Caco-2 (cell line): Measurements from ENCODE around the gene PPP2R5C. TPM values are rescaled to one million over a fixed set of nuclear protein-coding genes. Genes with fewer than 3 reads are reported as not detected.
A peak's percentile ranks its signal among the peaks of the same experiment; 100 is the strongest.

Source experiments
- BruUV-seq: library from RNA; stranded (reverse); fragments of 400-500 nt; replicated peaks from 2 replicates; lab custom pipeline; 2021; lab: Mats Ljungman, UMichigan
- CTCF ChIA-PET: fragments of 300-600 bp; sonication (Branson Sonifier 250); formaldehyde crosslinking; loops from one replicate; lab custom pipeline; 2022; ENCODE audit warnings: antibody characterized with exemption; lab: Charles Lee
- POLR2A ChIA-PET: fragments of 300-600 bp; sonication (Branson Sonifier 250); formaldehyde crosslinking; loops from one replicate; lab custom pipeline; 2022; ENCODE audit warnings: antibody characterized with exemption; lab: Charles Lee
- DNase-seq, 2 experiments: peaks; one replicate each; pipeline versions ENCODE4 v3.0.0 to v3.0.0-alpha.2; 2020 to 2022
- H3K27me3 ChIP-seq: replicated peaks from 2 replicates; pipeline ENCODE4 v1.6.0; 2011; ENCODE audit warnings: low read length; ENCODE audit not compliant: control insufficient read depth, insufficient read depth
- H3K36me3 ChIP-seq: 2 replicates; pipeline ENCODE4 v1.5.1; 2011; ENCODE audit warnings: low read length; ENCODE audit not compliant: control insufficient read depth, insufficient read depth
- H3K4me1 ChIP-seq: fragments of 250-450 bp; sonication (Bioruptor Pico); 2 replicates; pipeline ENCODE4 v1.5.1; 2020; ENCODE audit warnings: mild to moderate bottlenecking
- H3K4me3 ChIP-seq: 2 replicates; pipeline ENCODE4 v1.5.1; 2011; ENCODE audit warnings: low read depth, mild to moderate bottlenecking, control low read depth, low read length
- H3K9me3 ChIP-seq: fragments of 250-450 bp; sonication (Bioruptor Pico); 2 replicates; pipeline ENCODE4 v1.5.1; 2020; ENCODE audit warnings: mild to moderate bottlenecking, moderate library complexity
- H3K27ac Mint-ChIP-seq: one replicate; pipeline ENCODE4 v1.8.0; 2022; ENCODE audit warnings: mixed read lengths; ENCODE audit not compliant: unreplicated experiment
- H3K27me3 Mint-ChIP-seq: one replicate; pipeline ENCODE4 v1.8.0; 2022; ENCODE audit warnings: mixed read lengths; ENCODE audit not compliant: insufficient read depth, unreplicated experiment
- H3K36me3 Mint-ChIP-seq: one replicate; pipeline ENCODE4 v1.8.0; 2022; ENCODE audit warnings: mild to moderate bottlenecking, mixed read lengths; ENCODE audit not compliant: insufficient read depth, unreplicated experiment
- H3K4me1 Mint-ChIP-seq: one replicate; pipeline ENCODE4 v1.8.0; 2022; ENCODE audit warnings: low read depth, mixed read lengths; ENCODE audit not compliant: unreplicated experiment
- H3K4me3 Mint-ChIP-seq: one replicate; pipeline ENCODE4 v1.8.0; 2022; ENCODE audit warnings: mild to moderate bottlenecking, moderate library complexity, mixed read lengths; ENCODE audit not compliant: unreplicated experiment
- H3K9me3 Mint-ChIP-seq: one replicate; pipeline ENCODE4 v1.8.0; 2022; ENCODE audit warnings: mixed read lengths; ENCODE audit not compliant: unreplicated experiment
- intact Hi-C: fragments of 100-400 bp; cut with micrococcal nuclease; formaldehyde crosslinking; loops from one replicate; pipeline ENCODE4 v1.10.0; 2022; ENCODE audit not compliant: unreplicated experiment
- total RNA-seq: library from RNA; stranded (reverse); gene quantifications from 2 replicates; pipeline ENCODE4 v1.2.3, GENCODE V29; 2022
- TF ChIP-seq, protein P1 (sequence below), 2 experiments: fragments of 200-600 bp in 1 of 2; IDR thresholded peaks; 1 replicate in 1 of 2; 2 replicates in 1 of 2; pipeline versions ENCODE4 v1.5.1 to v1.8.0; 2011 to 2022; ENCODE audit warnings: antibody characterized with exemption in 1 of 2, control low read depth in 1 of 2, inconsistent platforms in 1 of 2, low read depth in 1 of 2, low read length in 1 of 2, mild to moderate bottlenecking in 1 of 2, moderate library complexity in 1 of 2; ENCODE audit not compliant: insufficient read depth in 1 of 2, severe bottlenecking in 1 of 2, unreplicated experiment in 1 of 2

PPP2R5C gene
- total RNA-seq, 1 experiment from 2014 or later: 97.5 TPM

GRCh38 chr14:101958418-101959180 lies 197.1 kb downstream of the PPP2R5C start:
- no TSS peak for BruUV-seq
- no peak overlapping the region for H3K27ac Mint-ChIP-seq
- POLR2A ChIA-PET: interaction anchor here (0.6 to 0.9 kb wide), 3 partner anchors 8 to 307 kb away, joined by 3 to 12 read pairs (median 3); no protein-coding TSS in a partner anchor
- Histone ChIP-seq H3K36me3 (no peaks in the 10 kb centered on the region), H3K27me3 (no peaks in the 10 kb centered on the region), H3K4me1 (peaks cover 3% of the 10 kb centered on the region; the same call in 1 of the 2 replicates), H3K9me3 (no peaks in the 10 kb centered on the region), H3K4me3 (no peak overlapping the region)
- no peaks in the 10 kb centered on the region for H3K4me1 Mint-ChIP-seq
- no peak overlapping the region for H3K4me3 Mint-ChIP-seq
- CTCF ChIA-PET: interaction anchor here (0.6 kb wide), 2 partner anchors 63 to 172 kb away, joined by 5 to 8 read pairs; no protein-coding TSS in a partner anchor
- H3K27me3 Mint-ChIP-seq: no peaks in the 10 kb centered on the region
- TF ChIP-seq, protein P1, sequence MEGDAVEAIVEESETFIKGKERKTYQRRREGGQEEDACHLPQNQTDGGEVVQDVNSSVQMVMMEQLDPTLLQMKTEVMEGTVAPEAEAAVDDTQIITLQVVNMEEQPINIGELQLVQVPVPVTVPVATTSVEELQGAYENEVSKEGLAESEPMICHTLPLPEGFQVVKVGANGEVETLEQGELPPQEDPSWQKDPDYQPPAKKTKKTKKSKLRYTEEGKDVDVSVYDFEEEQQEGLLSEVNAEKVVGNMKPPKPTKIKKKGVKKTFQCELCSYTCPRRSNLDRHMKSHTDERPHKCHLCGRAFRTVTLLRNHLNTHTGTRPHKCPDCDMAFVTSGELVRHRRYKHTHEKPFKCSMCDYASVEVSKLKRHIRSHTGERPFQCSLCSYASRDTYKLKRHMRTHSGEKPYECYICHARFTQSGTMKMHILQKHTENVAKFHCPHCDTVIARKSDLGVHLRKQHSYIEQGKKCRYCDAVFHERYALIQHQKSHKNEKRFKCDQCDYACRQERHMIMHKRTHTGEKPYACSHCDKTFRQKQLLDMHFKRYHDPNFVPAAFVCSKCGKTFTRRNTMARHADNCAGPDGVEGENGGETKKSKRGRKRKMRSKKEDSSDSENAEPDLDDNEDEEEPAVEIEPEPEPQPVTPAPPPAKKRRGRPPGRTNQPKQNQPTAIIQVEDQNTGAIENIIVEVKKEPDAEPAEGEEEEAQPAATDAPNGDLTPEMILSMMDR (IDR thresholded peaks at IDR 0.05; ENCODE audit: insufficient read depth in 1 of 2, low read depth in 1 of 2, low read length in 1 of 2, severe bottlenecking in 1 of 2, unreplicated experiment in 1 of 2): no peak
- no peak for DNase-seq
- no peaks in the 10 kb centered on the region for H3K36me3 Mint-ChIP-seq
- no peaks in the 10 kb centered on the region for H3K9me3 Mint-ChIP-seq
- intact Hi-C loops: no loop called here

DNA sequence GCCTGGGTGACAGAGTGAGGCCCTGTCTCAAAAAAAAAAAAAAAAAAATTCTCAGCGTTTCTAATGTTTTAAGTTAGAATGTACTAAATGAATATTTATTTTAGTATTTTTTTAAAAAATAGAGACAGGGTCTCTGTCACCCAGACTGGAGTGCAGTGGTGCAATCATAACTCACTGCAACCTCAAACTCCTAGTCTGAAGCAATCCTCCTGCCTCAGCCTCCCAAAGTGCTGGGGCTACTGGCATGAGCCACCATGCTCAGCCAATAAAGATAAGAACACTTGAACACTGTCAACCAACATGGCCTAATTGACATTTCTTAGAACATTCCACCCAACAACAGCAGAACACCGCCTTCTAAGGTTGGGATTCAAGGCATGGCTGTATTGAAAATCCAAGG lies 197.8 kb downstream of the PPP2R5C start:
- ChIA-PET CTCF (no interaction called here), POLR2A (no interaction called here)
- no peaks in the 10 kb centered on the region for H3K9me3 Mint-ChIP-seq
- no peak overlapping the region for H3K4me3 Mint-ChIP-seq
- no peaks in the 10 kb centered on the region for H3K27me3 Mint-ChIP-seq
- H3K36me3 Mint-ChIP-seq: peaks cover 5% of the 10 kb centered on the region
- intact Hi-C loops: no loop called here
- no peak overlapping the region for H3K4me3 ChIP-seq
- TF ChIP-seq, protein P1 (IDR thresholded peaks at IDR 0.05; ENCODE audit: insufficient read depth in 1 of 2, low read depth in 1 of 2, low read length in 1 of 2, severe bottlenecking in 1 of 2, unreplicated experiment in 1 of 2): no peak
- no peak overlapping the region for H3K27ac Mint-ChIP-seq
- H3K4me1 Mint-ChIP-seq: peaks cover 5% of the 10 kb centered on the region
- no peaks in the 10 kb centered on the region for H3K9me3 ChIP-seq
- no TSS peak for BruUV-seq
- H3K4me1 ChIP-seq: peaks cover 7% of the 10 kb centered on the region; the same call in 1 of the 2 replicates
- H3K36me3 ChIP-seq: no peaks in the 10 kb centered on the region
- DNase-seq: no peak
- H3K27me3 ChIP-seq: no peaks in the 10 kb centered on the region

GRCh38 chr14:101960225-101960624 lies 198.7 kb downstream of the PPP2R5C start:
- Mint-ChIP-seq H3K27me3 (no peaks in the 10 kb centered on the region), H3K36me3 (peaks cover 10% of the 10 kb centered on the region), H3K4me3 (no peak overlapping the region), H3K27ac (peak overlapping the region; percentile 7), H3K4me1 (peaks cover 5% of the 10 kb centered on the region), H3K9me3 (no peaks in the 10 kb centered on the region)
- peak in 1 of 2 experiments; percentile 40 for DNase-seq
- intact Hi-C loops: loop anchor here (2.0 to 10.0 kb wide), 4 partner anchors 85 to 357 kb away; partner anchors contain the start of gene ZNF839
- CTCF ChIA-PET: interaction anchor here (0.5 to 1.4 kb wide), 3 partner anchors 18 to 189 kb away, joined by 3 to 4 read pairs (median 3); no protein-coding TSS in a partner anchor
- Histone ChIP-seq H3K36me3 (no peaks in the 10 kb centered on the region), H3K4me1 (peaks cover 7% of the 10 kb centered on the region; the same call in 1 of the 2 replicates), H3K4me3 (no peak overlapping the region), H3K9me3 (no peaks in the 10 kb centered on the region), H3K27me3 (no peaks in the 10 kb centered on the region)
- POLR2A ChIA-PET: no interaction called here
- TF ChIP-seq, protein P1 (IDR thresholded peaks at IDR 0.05; ENCODE audit: insufficient read depth in 1 of 2, low read depth in 1 of 2, low read length in 1 of 2, severe bottlenecking in 1 of 2, unreplicated experiment in 1 of 2): no peak
- BruUV-seq: no TSS peak
